GM19467 (cell line): Measurements from ENCODE around the gene MBD4.
"Not testable (repeated sequence)": the region's sequence is repeated elsewhere in the genome, so short reads cannot be mapped to it uniquely, and the experiment has no call there.

ENCODE experiments used
- ATAC-seq: cut with Tn5 transposase; IDR thresholded peaks from one replicate; pipeline ENCODE4 v1.9.1; 2021; ENCODE audit warnings: mild to moderate bottlenecking, moderate library complexity; ENCODE audit not compliant: unreplicated experiment

MBD4 gene

DNA sequence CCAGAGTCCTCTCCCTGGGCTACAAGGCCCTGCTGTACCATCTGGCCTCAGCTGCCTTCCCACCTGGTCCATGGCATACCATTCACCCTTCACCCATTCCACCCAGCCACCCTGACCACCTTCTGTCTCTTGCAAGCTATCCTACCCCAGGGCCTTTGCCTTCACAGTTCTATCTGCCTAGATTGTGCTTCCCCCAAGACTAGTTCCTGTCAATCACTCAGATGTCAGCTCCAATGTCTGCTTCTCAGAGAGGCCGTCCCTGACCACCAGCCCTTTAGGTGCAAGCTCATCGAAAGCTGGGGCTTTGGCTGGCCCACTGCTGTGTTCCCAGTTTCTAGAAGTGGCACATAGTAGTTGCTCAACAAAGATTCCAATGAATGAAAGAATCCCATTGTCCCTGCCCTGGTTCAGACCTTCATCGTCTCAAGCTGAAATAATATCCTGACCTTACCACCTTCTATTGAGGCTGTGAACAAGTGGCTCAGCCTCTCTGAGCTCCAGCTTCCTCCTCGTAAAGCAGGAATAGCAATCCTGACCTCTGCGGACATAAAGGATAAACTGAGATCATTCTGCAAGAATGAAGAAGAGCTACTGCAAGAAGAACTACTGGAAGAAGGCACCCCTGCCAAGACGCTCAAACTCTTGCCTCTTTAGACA lies 27.1 kb downstream of the MBD4 start:
- no peak for ATAC-seq

DNA sequence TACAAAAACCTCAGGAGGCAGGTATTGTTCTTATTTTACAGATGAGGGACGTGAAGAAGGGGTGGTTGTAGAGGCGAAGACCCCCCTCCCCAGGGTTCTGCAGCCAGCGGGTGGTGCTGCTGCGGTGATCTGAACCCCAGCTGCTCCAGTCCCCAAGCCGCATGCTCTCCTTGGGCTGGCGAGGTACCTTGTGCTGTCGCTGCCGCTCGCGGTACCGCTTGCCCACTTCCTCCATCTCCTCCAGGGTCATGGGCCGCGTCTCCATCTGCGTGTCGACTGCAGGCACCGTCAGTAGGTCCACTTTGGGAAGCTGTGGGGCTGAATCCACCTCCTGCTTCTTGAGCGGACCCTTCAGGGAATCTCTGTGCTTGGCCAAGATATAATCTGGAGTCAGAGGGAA lies 28.8 kb downstream of the MBD4 start:
- no peak for ATAC-seq

GRCh38 chr3:129409541-129409940 lies 30.2 kb downstream of the MBD4 start:
- no peak for ATAC-seq

DNA sequence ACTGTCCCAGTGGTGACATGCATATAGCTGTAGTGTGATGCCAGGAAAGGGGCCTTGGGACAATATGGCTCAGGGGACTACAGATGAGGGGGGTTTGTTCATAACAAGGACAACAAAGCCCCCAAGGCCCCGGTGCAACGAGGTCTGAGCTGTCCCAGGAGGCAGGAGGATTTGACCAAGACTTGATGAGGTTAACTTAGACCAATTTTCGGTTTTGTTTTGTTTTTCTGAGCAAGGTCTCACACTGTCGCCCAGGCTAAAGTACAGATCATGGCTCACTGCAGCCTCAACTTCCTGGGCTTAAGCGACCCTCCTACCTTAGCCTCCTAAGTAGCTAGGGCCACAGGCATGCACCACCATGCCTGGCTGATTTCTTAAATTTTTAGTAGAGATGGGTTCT lies 35.1 kb downstream of the MBD4 start:
- ATAC-seq = no peak

GRCh38 chr3:129404130-129404529 lies 35.6 kb downstream of the MBD4 start:
- no peak for ATAC-seq

DNA sequence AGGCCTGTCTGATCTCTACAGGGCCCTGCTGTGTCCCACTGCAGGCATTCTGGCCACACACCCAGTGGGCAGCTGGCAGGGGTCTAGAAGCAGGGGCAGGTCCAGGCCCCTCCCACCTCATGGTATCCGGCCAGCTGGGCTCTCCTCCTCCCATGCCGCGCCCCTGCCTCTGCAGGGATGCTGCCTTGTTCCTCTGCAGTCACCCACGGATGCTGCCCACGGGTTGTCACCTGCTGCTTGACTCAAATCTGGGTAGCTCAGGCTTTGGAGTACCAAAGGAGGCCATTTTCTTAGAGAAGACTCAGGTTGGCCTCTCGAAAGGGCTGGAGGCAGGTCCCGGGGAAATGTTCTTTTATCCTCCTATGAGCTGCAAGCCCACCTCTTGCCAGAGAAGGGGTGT lies 36.3 kb downstream of the MBD4 start:
- no peak for ATAC-seq

DNA sequence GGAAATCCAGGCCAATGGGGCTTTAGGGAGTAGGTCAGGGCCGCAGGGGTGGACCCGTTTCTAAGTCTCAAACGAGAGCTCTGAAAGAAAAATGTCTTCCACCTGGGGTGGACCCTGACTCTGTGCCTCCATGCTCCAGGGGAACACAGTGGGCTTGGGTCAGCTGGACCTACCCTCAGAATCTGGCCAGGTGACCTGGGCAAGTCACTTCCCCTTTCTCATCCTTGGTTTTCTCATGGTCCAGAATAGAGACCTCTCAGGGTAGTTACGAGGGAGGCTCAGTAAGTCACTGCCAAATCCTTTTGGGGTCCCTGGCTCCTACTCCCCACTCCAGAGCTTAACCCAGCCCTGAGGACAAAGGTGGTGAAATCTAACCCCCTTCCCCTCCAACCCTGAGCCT lies 37.1 kb downstream of the MBD4 start:
- ATAC-seq = no peak

- ATAC-seq = no peak
These were observed 37.5 kb downstream of the MBD4 start for GRCh38 chr3:129402210-129402609.

DNA sequence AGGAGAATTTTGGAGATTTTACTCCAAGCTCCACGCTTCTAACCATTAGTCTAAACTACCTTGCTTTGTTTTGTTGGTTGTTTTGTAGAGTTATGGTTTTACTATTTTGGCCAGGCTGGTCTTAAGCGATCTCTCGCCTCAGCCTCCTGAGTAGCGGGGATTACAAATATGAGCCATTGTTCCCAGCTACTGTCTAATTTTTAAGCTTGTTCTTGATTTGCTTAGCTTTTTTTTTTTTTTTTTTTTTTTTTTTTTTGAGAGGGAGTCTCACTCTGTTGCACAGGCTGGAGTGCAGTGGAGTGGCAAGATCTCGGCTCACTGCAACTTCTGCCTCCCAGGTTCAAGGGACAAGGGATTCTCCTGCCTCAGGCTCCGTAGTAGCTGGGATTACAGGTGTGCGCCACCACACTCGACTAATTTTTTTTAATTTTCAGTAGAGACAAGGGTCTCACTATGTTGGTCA lies 39.8 kb downstream of the MBD4 start:
- ATAC-seq = no peak

DNA sequence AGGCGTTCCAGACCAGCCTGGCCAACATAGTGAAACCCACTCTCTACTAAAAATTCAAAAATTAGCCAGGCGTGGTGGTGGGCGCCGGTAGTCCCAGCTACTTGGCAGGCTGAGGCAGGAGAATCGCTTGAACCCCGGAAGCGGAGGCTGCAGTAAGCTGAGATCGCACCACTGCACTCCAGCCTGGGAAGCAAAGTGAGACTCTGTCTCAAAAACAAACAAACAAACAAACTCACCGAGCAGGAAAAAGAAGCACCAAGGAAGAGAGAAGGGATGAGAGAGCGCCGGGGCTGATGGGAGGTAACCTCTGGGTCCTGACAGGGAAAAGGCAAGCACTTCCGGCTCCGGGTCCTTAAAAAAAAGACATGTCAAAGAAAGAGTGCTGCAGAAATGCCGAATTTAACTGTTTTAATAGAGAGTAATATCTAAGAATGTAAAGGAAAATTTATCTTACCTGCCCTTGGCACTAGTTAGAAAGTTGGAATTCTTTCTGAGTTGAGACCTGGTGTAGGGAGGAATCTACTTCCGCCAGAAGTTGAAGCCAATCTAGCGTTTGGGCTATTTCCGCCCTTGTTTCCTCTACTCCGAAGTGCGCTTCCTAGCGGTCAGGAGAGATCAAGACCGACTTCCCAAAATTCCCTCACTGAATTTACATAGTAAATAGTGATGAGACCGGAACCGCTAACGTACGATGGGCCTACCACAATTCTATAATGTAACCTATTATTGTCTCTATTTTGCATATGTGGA lies 40.4 kb downstream of the MBD4 start:
- ATAC-seq = peak; percentile 80

DNA sequence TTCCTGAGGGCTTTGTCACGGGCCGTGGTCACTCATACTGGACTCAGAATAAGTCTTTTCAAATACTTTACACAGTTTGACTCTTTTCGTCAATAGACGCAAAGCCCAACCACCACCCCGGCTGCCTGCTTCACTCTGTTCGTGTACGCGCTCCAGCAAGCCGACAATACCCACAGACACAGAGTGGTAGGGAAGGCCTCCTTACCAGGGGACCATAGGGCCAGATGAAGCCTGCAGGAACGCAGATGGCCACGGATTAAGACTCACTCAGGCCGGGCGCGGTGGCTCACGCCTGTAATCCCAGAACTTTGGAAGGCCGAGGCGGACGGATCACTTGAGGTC lies 41.0 kb downstream of the MBD4 start:
- peak; percentile 27 for ATAC-seq

GRCh38 chr3:129393760-129394564 lies 45.8 kb downstream of the MBD4 start:
- ATAC-seq = not testable (repeated sequence)

GRCh38 chr3:129393271-129393670 lies 46.5 kb downstream of the MBD4 start:
- ATAC-seq = no peak

DNA sequence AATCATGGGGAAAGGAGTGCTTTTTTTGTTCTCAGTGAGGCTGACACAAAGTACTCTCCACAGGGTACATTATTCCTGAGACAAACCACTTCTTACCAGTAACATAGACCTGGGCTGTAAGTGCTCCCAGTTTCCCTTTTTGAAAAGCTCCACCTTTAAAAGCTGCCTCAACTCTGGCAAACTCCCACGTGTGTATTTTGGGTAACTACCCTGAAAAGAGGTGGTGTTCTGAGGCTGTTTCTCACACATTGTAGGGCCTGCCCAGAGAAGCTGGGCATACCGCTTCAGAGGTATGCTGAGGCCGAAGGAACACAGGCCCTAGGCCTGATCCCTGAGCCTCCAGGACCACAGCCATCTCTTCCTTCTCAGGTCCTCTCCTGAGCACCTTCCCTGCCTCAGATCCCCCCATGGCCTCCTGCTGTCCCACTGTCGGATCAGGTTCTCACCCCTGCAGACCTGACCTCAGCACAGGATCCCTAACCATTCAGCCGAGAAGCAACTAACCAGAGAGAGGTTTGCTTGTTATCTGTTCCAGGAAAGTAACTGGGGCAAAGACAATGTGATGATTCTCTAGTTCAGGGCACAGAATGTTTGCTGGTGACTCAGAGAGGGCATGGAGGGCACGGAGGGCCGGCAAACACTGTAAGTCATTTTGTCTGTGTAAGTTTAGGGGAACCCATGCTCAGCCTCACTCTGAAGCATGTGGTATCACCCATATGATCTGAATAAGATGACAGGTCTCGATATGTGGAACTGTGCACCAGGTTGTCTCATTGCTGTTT lies 47.5 kb downstream of the MBD4 start:
- ATAC-seq = not testable (repeated sequence)

GRCh38 chr3:129391583-129391982 lies 48.2 kb downstream of the MBD4 start:
- ATAC-seq = not testable (repeated sequence)

- ATAC-seq = no peak
These were observed 50.2 kb downstream of the MBD4 start for GRCh38 chr3:129389572-129389937.

DNA sequence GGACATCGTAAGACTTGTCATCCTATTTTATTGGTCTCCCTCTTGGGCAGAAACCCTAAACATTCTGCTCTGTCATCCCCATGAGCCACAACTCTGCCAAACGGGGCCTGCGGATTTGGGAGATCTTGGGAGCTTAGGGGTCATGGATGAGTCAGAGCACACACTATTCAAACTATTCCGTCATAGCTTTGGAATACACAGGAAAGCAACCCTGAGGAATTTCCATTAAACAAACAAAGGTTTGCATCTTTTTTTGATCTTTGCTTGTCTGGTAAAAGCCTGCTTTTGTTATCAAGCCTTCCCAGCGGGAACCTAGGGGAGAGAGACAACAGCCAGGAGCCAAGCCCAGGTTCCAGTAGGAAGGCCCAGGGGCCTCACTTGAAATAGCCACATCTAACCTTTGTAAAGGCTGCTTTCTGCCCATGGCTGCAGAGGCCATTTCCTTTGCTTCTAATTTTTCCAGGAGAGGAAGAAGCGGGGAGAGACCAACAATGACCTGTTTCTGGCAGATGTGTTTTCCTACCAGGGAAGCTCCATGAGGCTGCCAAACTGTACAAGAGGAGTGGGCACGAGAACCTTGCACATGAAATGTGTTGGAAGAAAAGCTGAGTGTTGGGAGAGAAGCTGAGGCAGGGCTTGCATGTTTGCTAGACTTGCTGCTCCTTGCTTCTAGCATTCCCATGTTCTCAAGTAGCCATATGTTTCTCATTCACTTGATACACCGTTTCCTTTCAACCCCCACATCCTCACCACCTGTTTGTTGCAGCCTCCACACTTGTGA lies 50.8 kb downstream of the MBD4 start:
- not testable (repeated sequence) for ATAC-seq

GRCh38 chr3:129387487-129387886 lies 52.3 kb downstream of the MBD4 start:
- ATAC-seq = no peak

DNA sequence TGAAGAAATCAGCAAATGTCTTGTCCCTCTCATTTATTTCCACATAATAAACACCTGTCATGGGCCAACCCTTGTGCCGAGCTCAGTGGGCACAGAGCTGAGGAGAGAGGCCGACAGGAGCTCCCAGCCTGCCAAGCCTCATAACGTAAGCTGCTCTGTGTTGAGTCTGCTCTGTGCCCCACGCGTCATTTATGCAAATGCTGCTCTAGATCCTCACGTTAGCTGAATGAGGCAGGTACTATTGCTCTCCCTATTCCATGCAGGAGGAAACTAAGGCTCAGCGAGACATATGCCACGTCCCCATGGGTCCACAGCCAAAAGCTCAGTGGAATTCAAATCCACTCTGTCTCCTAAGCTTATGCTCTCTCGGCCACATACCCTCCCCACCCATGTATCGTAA lies 52.8 kb downstream of the MBD4 start:
- ATAC-seq = no peak

- not testable (repeated sequence) for ATAC-seq
These were observed 54.2 kb downstream of the MBD4 start for GRCh38 chr3:129385507-129385906.
